ENCODE data around the gene KCTD1.

The KCTD1 gene

DNA sequence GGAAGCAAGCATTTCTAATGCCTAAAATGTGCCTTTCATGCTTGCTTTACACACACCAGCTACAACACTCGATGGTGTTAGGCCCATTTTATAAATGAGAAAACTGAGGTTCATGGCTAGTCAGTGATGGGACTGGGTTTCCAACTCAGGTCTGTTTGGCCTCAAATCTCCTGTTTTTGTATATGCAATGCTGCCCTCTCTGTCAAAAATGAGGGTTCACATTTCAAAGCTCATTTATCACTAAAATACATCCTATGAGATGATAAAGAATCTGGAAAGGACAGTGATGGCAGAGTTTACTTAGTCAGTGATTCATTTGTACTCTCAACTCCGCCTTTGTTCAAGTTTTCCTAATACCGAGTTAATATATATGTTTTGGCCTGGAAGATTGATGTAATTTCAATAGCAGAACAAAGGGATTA, 92.3 kb downstream of the KCTD1 start:
- TF ChIP-seq, protein P1, sequence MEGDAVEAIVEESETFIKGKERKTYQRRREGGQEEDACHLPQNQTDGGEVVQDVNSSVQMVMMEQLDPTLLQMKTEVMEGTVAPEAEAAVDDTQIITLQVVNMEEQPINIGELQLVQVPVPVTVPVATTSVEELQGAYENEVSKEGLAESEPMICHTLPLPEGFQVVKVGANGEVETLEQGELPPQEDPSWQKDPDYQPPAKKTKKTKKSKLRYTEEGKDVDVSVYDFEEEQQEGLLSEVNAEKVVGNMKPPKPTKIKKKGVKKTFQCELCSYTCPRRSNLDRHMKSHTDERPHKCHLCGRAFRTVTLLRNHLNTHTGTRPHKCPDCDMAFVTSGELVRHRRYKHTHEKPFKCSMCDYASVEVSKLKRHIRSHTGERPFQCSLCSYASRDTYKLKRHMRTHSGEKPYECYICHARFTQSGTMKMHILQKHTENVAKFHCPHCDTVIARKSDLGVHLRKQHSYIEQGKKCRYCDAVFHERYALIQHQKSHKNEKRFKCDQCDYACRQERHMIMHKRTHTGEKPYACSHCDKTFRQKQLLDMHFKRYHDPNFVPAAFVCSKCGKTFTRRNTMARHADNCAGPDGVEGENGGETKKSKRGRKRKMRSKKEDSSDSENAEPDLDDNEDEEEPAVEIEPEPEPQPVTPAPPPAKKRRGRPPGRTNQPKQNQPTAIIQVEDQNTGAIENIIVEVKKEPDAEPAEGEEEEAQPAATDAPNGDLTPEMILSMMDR (IDR thresholded peaks at IDR 0.05; ENCODE audit: low read depth, low read length): peak; percentile 43
- no peak for TF ChIP-seq EZH2phosphoT487 (IDR thresholded peaks at IDR 0.05; ENCODE audit: low read depth)
- no peaks in the 10 kb centered on the region for H3K36me3 ChIP-seq (replicated peaks; ENCODE audit: low read depth, low read length)
- H3K27ac ChIP-seq (ENCODE audit: low read length): no peak overlapping the region

DNA sequence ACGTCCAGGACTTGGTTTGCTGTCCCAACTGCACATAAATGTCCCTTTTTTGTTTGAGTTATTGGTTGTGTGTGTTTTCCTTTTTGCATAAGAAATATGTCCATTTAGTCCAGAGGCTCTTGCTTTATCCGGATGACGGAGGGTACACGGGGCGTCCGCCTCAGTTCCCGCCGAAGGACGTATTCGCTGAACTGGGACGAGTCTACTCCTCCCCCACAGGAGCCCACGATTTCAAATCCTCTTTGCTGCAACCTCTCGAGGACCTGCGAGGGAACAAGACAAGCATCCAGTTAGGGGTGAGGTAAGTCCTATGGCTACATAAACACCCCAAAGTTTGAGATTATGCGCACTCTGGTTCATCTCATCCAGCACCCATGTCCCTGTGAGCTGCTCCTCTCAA, 92.7 kb downstream of the KCTD1 start:
- Histone ChIP-seq H3K4me1 (ENCODE audit: low read length) (peaks cover 7% of the 10 kb centered on the region), H4K20me1 (ENCODE audit: insufficient read depth, low read length) (no peaks in the 10 kb centered on the region), H2AFZ (ENCODE audit: low read depth, low read length) (no peak overlapping the region), H3K4me3 (ENCODE audit: low read length) (no peak overlapping the region), H3K9me3 (ENCODE audit: insufficient read depth, low read length) (no peaks in the 10 kb centered on the region), H3K4me2 (ENCODE audit: low read length) (no peak overlapping the region), H3K27ac (ENCODE audit: low read length) (no peak overlapping the region), H3K27me3 (ENCODE audit: low read depth, low read length) (peaks cover 2% of the 10 kb centered on the region; the same call in 1 of the 2 replicates), H3K9ac (ENCODE audit: low read length) (no peak overlapping the region), H3K36me3 (replicated peaks; ENCODE audit: low read depth, low read length) (no peaks in the 10 kb centered on the region), H3K79me2 (ENCODE audit: low read length) (no peaks in the 10 kb centered on the region)
- TF ChIP-seq, protein P1 (IDR thresholded peaks at IDR 0.05; ENCODE audit: low read depth, low read length): no peak
- TF ChIP-seq EZH2phosphoT487 (IDR thresholded peaks at IDR 0.05; ENCODE audit: low read depth): no peak

More for the DNA sequence above, 92.3 kb downstream of the KCTD1 start:
- Histone ChIP-seq H3K79me2 (ENCODE audit: low read length) (no peaks in the 10 kb centered on the region), H3K9me3 (ENCODE audit: insufficient read depth, low read length) (no peaks in the 10 kb centered on the region), H3K4me3 (ENCODE audit: low read length) (no peak overlapping the region), H4K20me1 (ENCODE audit: insufficient read depth, low read length) (no peaks in the 10 kb centered on the region), H2AFZ (ENCODE audit: low read depth, low read length) (no peak overlapping the region), H3K4me1 (ENCODE audit: low read length) (peaks cover 12% of the 10 kb centered on the region), H3K9ac (ENCODE audit: low read length) (no peak overlapping the region), H3K27me3 (ENCODE audit: low read depth, low read length) (no peaks in the 10 kb centered on the region), H3K4me2 (ENCODE audit: low read length) (no peak overlapping the region)

DNA sequence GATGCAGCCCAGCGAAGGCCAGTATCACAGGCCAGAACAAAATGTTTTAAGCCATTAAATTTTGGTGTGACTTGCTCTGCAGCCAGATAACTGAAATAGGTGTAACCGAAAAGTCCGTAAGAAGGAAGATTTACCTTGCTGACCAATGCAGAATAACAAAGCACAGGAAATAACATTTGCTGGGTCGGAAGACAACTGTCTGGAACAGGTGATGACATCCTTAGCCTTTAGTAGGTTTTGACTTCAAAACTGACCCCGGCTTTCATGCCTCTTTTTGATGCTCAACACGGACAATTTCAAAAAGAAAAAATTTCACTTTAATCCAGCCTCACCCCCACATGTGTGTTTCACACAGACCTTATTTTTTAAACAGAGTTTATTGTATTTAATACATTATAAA, 93.7 kb downstream of the KCTD1 start:
- Histone ChIP-seq H3K4me1 (ENCODE audit: low read length) (0 out of 2 replicates have a peak, but pooled peaks cover 2% of the 10 kb centered on the region), H3K4me3 (ENCODE audit: low read length) (no peak overlapping the region), H3K79me2 (ENCODE audit: low read length) (no peaks in the 10 kb centered on the region), H3K4me2 (ENCODE audit: low read length) (no peak overlapping the region), H2AFZ (ENCODE audit: low read depth, low read length) (no peak overlapping the region), H4K20me1 (ENCODE audit: insufficient read depth, low read length) (no peaks in the 10 kb centered on the region), H3K27me3 (ENCODE audit: low read depth, low read length) (peaks cover 3% of the 10 kb centered on the region; the same call in 1 of the 2 replicates), H3K36me3 (replicated peaks; ENCODE audit: low read depth, low read length) (no peaks in the 10 kb centered on the region), H3K9me3 (ENCODE audit: insufficient read depth, low read length) (no peaks in the 10 kb centered on the region), H3K9ac (ENCODE audit: low read length) (no peak overlapping the region), H3K27ac (ENCODE audit: low read length) (no peak overlapping the region)
- no peak for TF ChIP-seq EZH2phosphoT487 (IDR thresholded peaks at IDR 0.05; ENCODE audit: low read depth)
- TF ChIP-seq, protein P1 (IDR thresholded peaks at IDR 0.05; ENCODE audit: low read depth, low read length): no peak

DNA sequence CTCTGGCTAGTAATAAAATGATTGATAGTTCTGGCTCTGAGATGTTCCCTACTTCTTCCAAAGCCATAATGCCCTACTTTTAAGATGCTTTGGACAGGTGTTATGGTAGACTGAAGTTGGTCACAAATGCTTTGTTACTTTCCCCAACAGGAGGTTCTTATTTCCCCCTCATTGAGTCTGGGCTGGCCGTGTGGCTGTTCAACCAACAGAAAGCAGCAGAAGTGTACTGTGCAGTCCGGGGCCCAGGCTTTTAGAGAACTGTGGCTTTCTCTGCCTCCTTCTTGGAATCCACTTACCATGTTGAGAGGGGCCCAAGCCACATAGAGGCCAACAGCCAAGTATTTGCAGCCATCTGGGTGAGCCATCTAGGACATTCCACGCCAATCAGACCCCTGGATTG, 94.2 kb downstream of the KCTD1 start:
- Histone ChIP-seq H3K4me3 (ENCODE audit: low read length) (no peak overlapping the region), H3K4me2 (ENCODE audit: low read length) (no peak overlapping the region), H3K9ac (ENCODE audit: low read length) (no peak overlapping the region), H2AFZ (ENCODE audit: low read depth, low read length) (no peak overlapping the region), H4K20me1 (ENCODE audit: insufficient read depth, low read length) (no peaks in the 10 kb centered on the region), H3K4me1 (ENCODE audit: low read length) (0 out of 2 replicates have a peak, but pooled peaks cover 2% of the 10 kb centered on the region), H3K9me3 (ENCODE audit: insufficient read depth, low read length) (no peaks in the 10 kb centered on the region), H3K36me3 (replicated peaks; ENCODE audit: low read depth, low read length) (no peaks in the 10 kb centered on the region), H3K79me2 (ENCODE audit: low read length) (no peaks in the 10 kb centered on the region), H3K27me3 (ENCODE audit: low read depth, low read length) (peaks cover 3% of the 10 kb centered on the region; the same call in 1 of the 2 replicates), H3K27ac (ENCODE audit: low read length) (no peak overlapping the region)
- TF ChIP-seq, protein P1 (IDR thresholded peaks at IDR 0.05; ENCODE audit: low read depth, low read length): no peak
- no peak for TF ChIP-seq EZH2phosphoT487 (IDR thresholded peaks at IDR 0.05; ENCODE audit: low read depth)
